GM12878 (cell line): ENCODE measurements around the gene AP3D1.

Experiments used
- EZH2 ChIP-seq: IDR thresholded peaks from 2 replicates; pipeline ENCODE4 v1.6.1; 2012; ENCODE audit warnings: low read depth, mild to moderate bottlenecking, control low read depth, inconsistent platforms, low read length, borderline replicate concordance; ENCODE audit not compliant: control insufficient read depth
- POLR2A ChIP-seq: IDR thresholded peaks from 2 replicates; pipeline ENCODE4 v1.6.1; 2011; ENCODE audit warnings: low read depth, mild to moderate bottlenecking, low read length
- RELB ChIP-seq: fragments of 450-650 bp; IDR thresholded peaks from 2 replicates; pipeline ENCODE4 v1.6.1; 2017; ENCODE audit warnings: low read depth, mild to moderate bottlenecking, moderate library complexity
- USF1 ChIP-seq: IDR thresholded peaks from 2 replicates; pipeline ENCODE4 v1.6.1; 2011; ENCODE audit warnings: borderline replicate concordance, low read depth, mild to moderate bottlenecking, moderate library complexity, mixed read lengths, low read length; ENCODE audit not compliant: insufficient read depth; ENCODE audit errors: extremely low read length
- ZNF274 ChIP-seq: IDR thresholded peaks from one replicate; pipeline ENCODE4 v1.8.0; 2011; ENCODE audit not compliant: insufficient read length, insufficient read depth
- ZSCAN29 ChIP-seq: fragments of 450-650 bp; IDR thresholded peaks from 2 replicates; pipeline ENCODE4 v1.6.1; 2017; ENCODE audit warnings: mild to moderate bottlenecking, moderate library complexity

GRCh38 chr19:2063824-2064223, 87.5 kb downstream of the AP3D1 start:
- TF ChIP-seq POLR2A (no peak), USF1 (no peak), ZSCAN29 (no peak), EZH2 (no peak), RELB (no peak), ZNF274 (no peak)
